ENCODE data around the gene RAB31.

RAB31 gene

DNA sequence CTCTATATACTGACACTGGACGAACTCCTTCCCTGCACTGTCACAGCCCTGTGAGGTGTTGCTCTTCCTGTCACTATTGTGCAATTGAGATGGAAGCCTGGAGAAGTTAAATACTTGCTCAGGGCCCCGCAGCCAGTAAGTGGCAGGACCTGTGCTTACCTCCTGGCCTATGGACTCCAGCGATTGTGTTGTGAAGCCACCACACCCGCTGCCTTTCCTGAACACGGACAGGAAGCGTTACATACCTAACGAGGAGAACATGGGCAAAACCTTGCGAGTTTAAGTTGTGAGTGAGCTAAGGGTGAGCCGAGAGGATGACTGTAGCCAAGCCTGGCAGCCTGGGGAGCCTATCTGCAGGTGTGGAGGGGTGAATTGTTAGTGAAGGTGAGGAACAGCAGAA, 26.1 kb downstream of the RAB31 start:
- no peak overlapping the region for H3K4me3 ChIP-seq
- no peak for DNase-seq (ENCODE audit: low read depth, low spot score)
- no peaks in the 10 kb centered on the region for H3K9me3 ChIP-seq (ENCODE audit: low read depth, low read length)
- H3K9ac ChIP-seq (ENCODE audit: insufficient read length), result no peak overlapping the region
- TF ChIP-seq EZH2 (IDR thresholded peaks at IDR 0.05), result no peak
- TF ChIP-seq FOXP2 (optimal IDR thresholded peaks at IDR 0.05; ENCODE audit: control extremely low read depth, extremely low read length, insufficient read depth), result no peak
- TF ChIP-seq POLR2AphosphoS5 (IDR thresholded peaks at IDR 0.05; ENCODE audit: borderline replicate concordance, low read depth, low read length), result no peak
- no peak overlapping the region for H3K27ac ChIP-seq
- H3K36me3 ChIP-seq (ENCODE audit: insufficient read depth, low read length), result no peaks in the 10 kb centered on the region

DNA sequence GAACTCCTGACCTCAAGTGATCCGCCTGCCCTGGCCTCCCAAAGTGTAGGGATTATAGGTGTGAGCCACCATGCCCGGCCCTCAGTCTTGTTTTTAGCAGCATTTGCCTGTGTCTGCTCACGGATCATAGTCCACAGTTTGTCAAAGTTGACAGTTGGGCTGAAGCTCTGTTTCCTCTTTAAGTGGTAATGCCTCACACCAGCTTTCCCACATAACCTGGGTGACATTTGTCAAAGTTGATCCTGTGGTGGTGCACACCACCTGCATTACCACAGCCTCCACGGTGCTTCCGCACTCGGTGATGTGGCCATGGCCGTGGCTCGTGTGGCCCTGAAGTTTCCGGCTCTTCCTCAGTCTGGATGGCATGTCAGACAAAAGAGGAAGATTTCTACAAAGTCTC, 27.1 kb downstream of the RAB31 start:
- Histone ChIP-seq H3K9ac (ENCODE audit: insufficient read length) (no peak overlapping the region), H3K4me3 (no peak overlapping the region), H3K9me3 (ENCODE audit: low read depth, low read length) (no peaks in the 10 kb centered on the region), H3K27ac (no peak overlapping the region), H3K36me3 (ENCODE audit: insufficient read depth, low read length) (no peaks in the 10 kb centered on the region)
- no peak for DNase-seq (ENCODE audit: low read depth, low spot score)
- TF ChIP-seq POLR2AphosphoS5 (IDR thresholded peaks at IDR 0.05; ENCODE audit: borderline replicate concordance, low read depth, low read length), result no peak
- TF ChIP-seq FOXP2 (optimal IDR thresholded peaks at IDR 0.05; ENCODE audit: control extremely low read depth, extremely low read length, insufficient read depth), result no peak
- no peak for TF ChIP-seq EZH2 (IDR thresholded peaks at IDR 0.05)

DNA sequence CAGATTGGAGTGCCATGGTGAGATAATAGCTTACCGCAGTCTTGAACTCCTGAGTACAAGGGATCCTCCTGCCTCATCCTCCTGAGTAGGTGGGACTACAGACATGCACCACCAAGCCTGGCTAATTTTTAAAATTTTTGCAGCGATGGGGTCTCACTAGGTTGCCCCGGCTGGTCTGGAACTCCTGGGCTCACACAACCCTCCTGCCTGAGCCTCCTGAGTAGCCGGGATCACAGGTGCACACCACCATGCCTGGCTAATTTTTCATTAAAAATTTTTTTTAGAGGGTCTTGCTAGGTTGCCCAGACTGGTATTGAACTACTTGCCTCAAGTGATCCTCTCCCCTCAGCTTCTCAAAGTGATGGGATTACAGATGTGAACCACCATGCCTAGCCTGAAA, 27.8 kb downstream of the RAB31 start:
- TF ChIP-seq POLR2AphosphoS5 (IDR thresholded peaks at IDR 0.05; ENCODE audit: borderline replicate concordance, low read depth, low read length) (no peak), EZH2 (IDR thresholded peaks at IDR 0.05) (no peak), FOXP2 (optimal IDR thresholded peaks at IDR 0.05; ENCODE audit: control extremely low read depth, extremely low read length, insufficient read depth) (no peak)
- no peak overlapping the region for H3K4me3 ChIP-seq

DNA sequence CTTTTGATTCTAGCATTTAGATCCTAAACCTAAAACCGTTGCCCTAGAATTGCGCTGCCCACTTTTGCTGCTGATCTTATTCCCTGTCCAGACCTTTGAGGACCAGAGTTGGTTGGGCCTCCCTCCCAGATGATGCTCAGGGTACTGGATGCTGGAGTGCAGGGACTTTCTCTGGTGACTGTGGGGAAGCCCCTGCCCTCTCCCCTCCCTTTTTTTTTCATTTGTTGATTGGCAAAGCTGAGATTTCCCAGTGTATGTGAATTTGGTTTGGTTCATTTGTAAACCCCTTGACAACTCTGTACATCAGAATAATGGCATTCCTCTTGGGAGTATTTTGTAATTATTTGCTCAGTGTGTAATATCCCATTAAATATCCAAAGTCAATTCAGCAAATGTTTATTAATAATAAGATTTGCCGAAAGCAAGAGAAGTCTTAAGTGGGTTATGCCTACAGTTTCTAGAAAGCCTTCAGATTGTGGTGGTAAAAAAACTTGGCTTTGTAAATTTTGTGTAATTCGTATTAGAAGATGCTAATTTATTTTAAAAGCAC, 28.3 kb downstream of the RAB31 start:
- Histone ChIP-seq H3K9me3 (ENCODE audit: low read depth, low read length) (no peaks in the 10 kb centered on the region), H3K9ac (ENCODE audit: insufficient read length) (no peak overlapping the region), H3K27ac (no peak overlapping the region), H3K36me3 (ENCODE audit: insufficient read depth, low read length) (no peaks in the 10 kb centered on the region), H3K4me3 (no peak overlapping the region)
- no peak for DNase-seq (ENCODE audit: low read depth, low spot score)
- TF ChIP-seq POLR2AphosphoS5 (IDR thresholded peaks at IDR 0.05; ENCODE audit: borderline replicate concordance, low read depth, low read length) (no peak), FOXP2 (optimal IDR thresholded peaks at IDR 0.05; ENCODE audit: control extremely low read depth, extremely low read length, insufficient read depth) (no peak), EZH2 (IDR thresholded peaks at IDR 0.05) (no peak)

More for the DNA sequence above, 27.8 kb downstream of the RAB31 start:
- Histone ChIP-seq H3K36me3 (ENCODE audit: insufficient read depth, low read length) (no peaks in the 10 kb centered on the region), H3K9me3 (ENCODE audit: low read depth, low read length) (no peaks in the 10 kb centered on the region), H3K27ac (no peak overlapping the region), H3K9ac (ENCODE audit: insufficient read length) (no peak overlapping the region)
- no peak for DNase-seq (ENCODE audit: low read depth, low spot score)

DNA sequence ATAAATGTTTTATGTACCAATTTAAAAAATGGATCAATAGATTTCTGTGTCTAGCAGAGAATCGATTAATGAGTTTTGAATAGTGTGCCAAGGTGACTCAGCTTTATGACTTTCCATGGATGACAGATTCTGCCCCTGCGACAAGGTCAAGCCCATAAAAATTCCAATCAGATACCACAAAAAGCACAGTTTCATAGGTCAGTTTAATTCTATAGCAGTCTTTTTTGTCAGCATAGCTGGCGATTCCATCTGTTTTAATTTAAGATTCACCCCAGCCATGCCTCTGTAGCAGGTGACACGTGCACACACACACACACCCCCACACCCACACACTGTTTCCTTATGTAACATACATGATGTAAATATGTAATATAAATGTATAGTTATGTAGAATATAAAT, 28.9 kb downstream of the RAB31 start:
- Histone ChIP-seq H3K4me3 (no peak overlapping the region), H3K9me3 (ENCODE audit: low read depth, low read length) (no peaks in the 10 kb centered on the region), H3K36me3 (ENCODE audit: insufficient read depth, low read length) (no peaks in the 10 kb centered on the region), H3K9ac (ENCODE audit: insufficient read length) (no peak overlapping the region), H3K27ac (no peak overlapping the region)
- TF ChIP-seq POLR2AphosphoS5 (IDR thresholded peaks at IDR 0.05; ENCODE audit: borderline replicate concordance, low read depth, low read length) (no peak), FOXP2 (optimal IDR thresholded peaks at IDR 0.05; ENCODE audit: control extremely low read depth, extremely low read length, insufficient read depth) (no peak), EZH2 (IDR thresholded peaks at IDR 0.05) (no peak)
- DNase-seq (ENCODE audit: low read depth, low spot score), result no peak

DNA sequence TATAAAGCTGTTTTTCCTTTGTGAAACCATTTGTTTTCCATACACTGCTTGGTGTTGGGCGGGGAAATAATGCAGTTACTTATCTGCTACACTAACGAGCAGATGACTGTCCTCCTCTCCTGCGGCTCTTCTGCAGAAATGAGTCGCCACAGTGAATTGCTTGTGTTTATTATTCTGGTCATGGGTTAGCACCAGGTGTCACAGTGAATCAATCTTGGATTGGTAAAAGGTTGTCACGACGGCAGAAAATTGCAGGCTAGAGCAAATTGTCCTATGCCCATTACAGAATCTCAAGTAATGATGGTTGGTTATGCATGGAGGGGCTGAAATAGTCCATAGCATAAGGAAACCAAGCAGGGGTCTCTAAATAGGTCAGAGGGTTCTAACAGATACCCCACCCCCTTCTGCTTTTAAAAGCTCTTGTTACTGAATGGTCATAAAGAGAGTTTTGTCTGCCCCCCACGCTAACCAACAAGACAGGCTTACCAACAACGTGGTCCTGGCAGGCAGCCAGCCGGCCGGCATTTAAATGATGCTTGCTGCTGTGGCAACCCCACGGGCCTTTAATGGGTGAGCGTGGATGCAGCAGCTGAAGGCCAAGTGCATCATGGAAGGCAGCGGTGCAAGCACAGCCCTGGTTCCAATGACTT, 29.5 kb downstream of the RAB31 start:
- H3K9me3 ChIP-seq (ENCODE audit: low read depth, low read length), result no peaks in the 10 kb centered on the region
- H3K27ac ChIP-seq, result no peak overlapping the region
- no peak for TF ChIP-seq FOXP2 (optimal IDR thresholded peaks at IDR 0.05; ENCODE audit: control extremely low read depth, extremely low read length, insufficient read depth)
- TF ChIP-seq EZH2 (IDR thresholded peaks at IDR 0.05), result no peak
- TF ChIP-seq POLR2AphosphoS5 (IDR thresholded peaks at IDR 0.05; ENCODE audit: borderline replicate concordance, low read depth, low read length), result no peak
- H3K9ac ChIP-seq (ENCODE audit: insufficient read length), result no peak overlapping the region
- H3K4me3 ChIP-seq, result no peak overlapping the region
- no peaks in the 10 kb centered on the region for H3K36me3 ChIP-seq (ENCODE audit: insufficient read depth, low read length)
- DNase-seq (ENCODE audit: low read depth, low spot score), result no peak

DNA sequence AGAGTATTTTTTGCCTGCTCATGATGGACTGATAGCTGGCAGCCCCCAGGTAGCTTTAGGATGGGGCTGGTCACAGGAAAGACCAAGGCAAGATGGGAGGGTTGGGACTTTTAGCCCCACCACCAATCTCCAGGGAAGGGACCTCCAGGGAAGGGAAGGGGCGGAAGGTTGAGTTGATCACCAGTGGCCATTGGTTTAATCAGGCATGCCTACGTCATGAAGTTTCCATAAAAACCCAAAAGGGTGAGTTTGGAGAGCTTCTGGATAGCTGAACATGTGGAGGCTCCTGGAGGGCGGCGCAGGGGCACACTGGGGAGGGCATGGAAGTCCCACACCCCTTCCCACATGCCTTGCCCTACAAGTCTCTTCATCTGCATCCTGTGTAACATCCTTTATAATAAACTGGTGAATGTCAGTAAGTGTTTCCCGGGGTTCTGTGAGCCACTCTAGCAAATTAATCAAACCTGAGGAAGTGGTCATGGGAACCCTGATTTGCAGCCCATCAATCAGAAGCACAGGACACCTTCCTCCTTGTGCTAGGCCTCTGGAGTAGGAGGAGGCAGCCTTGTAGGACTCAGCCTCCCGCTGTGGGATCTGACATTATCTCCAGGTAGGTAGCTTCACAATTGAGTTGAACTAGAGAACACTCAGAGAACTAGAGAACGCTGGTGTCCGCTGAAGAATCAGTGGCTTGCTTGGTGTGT, 30.3 kb downstream of the RAB31 start:
- Histone ChIP-seq H3K4me3 (no peak overlapping the region), H3K9ac (ENCODE audit: insufficient read length) (no peak overlapping the region), H3K27ac (no peak overlapping the region), H3K36me3 (ENCODE audit: insufficient read depth, low read length) (no peaks in the 10 kb centered on the region), H3K9me3 (ENCODE audit: low read depth, low read length) (no peaks in the 10 kb centered on the region)
- TF ChIP-seq POLR2AphosphoS5 (IDR thresholded peaks at IDR 0.05; ENCODE audit: borderline replicate concordance, low read depth, low read length) (no peak), EZH2 (IDR thresholded peaks at IDR 0.05) (no peak), FOXP2 (optimal IDR thresholded peaks at IDR 0.05; ENCODE audit: control extremely low read depth, extremely low read length, insufficient read depth) (no peak)
- DNase-seq (ENCODE audit: low read depth, low spot score), result no peak

DNA sequence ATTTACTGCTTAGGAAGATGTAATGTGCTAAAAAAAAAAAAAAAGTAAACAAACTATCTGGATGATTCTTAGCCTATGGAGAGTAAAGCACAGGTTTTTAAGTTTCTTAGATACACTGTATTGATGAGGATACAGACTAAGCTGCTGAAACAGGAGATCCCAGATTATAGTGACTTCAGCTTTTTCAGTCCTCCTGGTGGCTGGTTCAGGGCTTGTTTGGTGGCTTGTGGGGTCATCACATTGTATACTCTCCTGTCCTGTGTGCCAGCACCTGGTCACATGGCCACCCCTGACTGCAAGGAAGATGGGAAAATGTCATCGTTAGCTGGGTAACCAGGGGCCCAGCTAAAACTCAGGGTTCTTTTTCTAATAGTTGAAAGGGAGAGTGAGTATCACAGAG, 31.4 kb downstream of the RAB31 start:
- no peak overlapping the region for H3K27ac ChIP-seq
- no peak for TF ChIP-seq EZH2 (IDR thresholded peaks at IDR 0.05)
- no peak for TF ChIP-seq FOXP2 (optimal IDR thresholded peaks at IDR 0.05; ENCODE audit: control extremely low read depth, extremely low read length, insufficient read depth)
- no peak for TF ChIP-seq POLR2AphosphoS5 (IDR thresholded peaks at IDR 0.05; ENCODE audit: borderline replicate concordance, low read depth, low read length)
- DNase-seq (ENCODE audit: low read depth, low spot score), result no peak

More for the DNA sequence above, 31.4 kb downstream of the RAB31 start:
- no peak overlapping the region for H3K9ac ChIP-seq (ENCODE audit: insufficient read length)
- H3K9me3 ChIP-seq (ENCODE audit: low read depth, low read length), result no peaks in the 10 kb centered on the region
- no peaks in the 10 kb centered on the region for H3K36me3 ChIP-seq (ENCODE audit: insufficient read depth, low read length)
- H3K4me3 ChIP-seq, result no peak overlapping the region
